OCI-LY7 (cell line): Measurements from ENCODE around the gene RHOA.

Experiments
- EZH2phosphoT487 ChIP-seq: fragments of 200-600 bp; sonication (generic); IDR thresholded peaks from 2 replicates; pipeline ENCODE4 v1.6.1; 2018; ENCODE audit warnings: low read depth, borderline replicate concordance, mild to moderate bottlenecking, mixed run types, antibody characterized with exemption, low read length, moderate library complexity, mixed read lengths
- TF ChIP-seq, protein P1 (sequence below): fragments of 200-600 bp; sonication (generic); conservative IDR thresholded peaks from 2 replicates; pipeline ENCODE4 v1.5.1; 2014; ENCODE audit warnings: mild to moderate bottlenecking, antibody characterized with exemption, low read length, moderate library complexity, mixed read lengths

DNA sequence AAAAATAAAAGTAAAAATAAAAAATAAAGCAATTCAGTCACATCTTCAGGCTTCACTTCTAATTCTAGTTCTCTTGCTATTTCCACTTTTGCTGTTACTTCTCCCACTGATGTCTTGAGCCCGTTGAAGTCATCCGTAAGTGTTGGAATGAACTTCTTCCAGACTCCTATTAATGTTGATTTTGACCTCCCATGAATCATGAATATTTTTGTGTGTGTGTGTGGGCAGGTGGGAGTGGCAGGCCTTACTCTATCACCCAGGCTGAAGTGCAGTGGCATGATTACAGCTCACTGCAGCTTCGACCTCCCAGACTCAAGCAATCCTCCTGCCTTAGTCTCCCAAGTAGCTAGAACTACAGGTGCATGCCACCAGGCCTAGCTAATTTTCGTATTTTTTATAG lies 82.6 kb downstream of the RHOA start:
- TF ChIP-seq, protein P1, sequence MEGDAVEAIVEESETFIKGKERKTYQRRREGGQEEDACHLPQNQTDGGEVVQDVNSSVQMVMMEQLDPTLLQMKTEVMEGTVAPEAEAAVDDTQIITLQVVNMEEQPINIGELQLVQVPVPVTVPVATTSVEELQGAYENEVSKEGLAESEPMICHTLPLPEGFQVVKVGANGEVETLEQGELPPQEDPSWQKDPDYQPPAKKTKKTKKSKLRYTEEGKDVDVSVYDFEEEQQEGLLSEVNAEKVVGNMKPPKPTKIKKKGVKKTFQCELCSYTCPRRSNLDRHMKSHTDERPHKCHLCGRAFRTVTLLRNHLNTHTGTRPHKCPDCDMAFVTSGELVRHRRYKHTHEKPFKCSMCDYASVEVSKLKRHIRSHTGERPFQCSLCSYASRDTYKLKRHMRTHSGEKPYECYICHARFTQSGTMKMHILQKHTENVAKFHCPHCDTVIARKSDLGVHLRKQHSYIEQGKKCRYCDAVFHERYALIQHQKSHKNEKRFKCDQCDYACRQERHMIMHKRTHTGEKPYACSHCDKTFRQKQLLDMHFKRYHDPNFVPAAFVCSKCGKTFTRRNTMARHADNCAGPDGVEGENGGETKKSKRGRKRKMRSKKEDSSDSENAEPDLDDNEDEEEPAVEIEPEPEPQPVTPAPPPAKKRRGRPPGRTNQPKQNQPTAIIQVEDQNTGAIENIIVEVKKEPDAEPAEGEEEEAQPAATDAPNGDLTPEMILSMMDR: no peak
- TF ChIP-seq EZH2phosphoT487: no peak
